H1 (cell line): Measurements from ENCODE around the gene ADH1C. TPM values are rescaled to one million over a fixed set of nuclear protein-coding genes. Genes with fewer than 3 reads are reported as not detected.
A peak's percentile ranks its signal among the peaks of the same experiment; 100 is the strongest.

Experiments
- CTCF ChIA-PET: fragments of 300-600 bp; sonication (Branson Sonifier 250); formaldehyde crosslinking; loops from one replicate; lab custom pipeline; 2021; ENCODE audit not compliant: partially characterized antibody; lab: Charles Lee
- POLR2A ChIA-PET: fragments of 300-600 bp; sonication (Branson Sonifier 250); formaldehyde crosslinking; loops from one replicate; lab custom pipeline; 2021; ENCODE audit warnings: inconsistent platforms; ENCODE audit not compliant: partially characterized antibody; lab: Charles Lee
- DNase-seq, 2 experiments: peaks; one replicate each; pipeline versions ENCODE4 v3.0.0 to v3.0.0-alpha.2; 2010 to 2022; ENCODE audit warnings: low spot score in 2 of 2, low read depth in 1 of 2, mixed read lengths in 1 of 2
- FAIRE-seq: peaks from 2 replicates; lab custom pipeline; 2011; peaks lifted over from hg19 to GRCh38; lab: Jason Lieb, UNC
- H2AFZ ChIP-seq: 2 replicates; pipeline ENCODE4 v1.8.1; 2012; ENCODE audit warnings: low read length, inconsistent platforms
- H2AK5ac ChIP-seq: 2 replicates; pipeline ENCODE4 v1.6.1; 2013; ENCODE audit warnings: low read depth, low read length
- H2BK120ac ChIP-seq: replicated peaks from 2 replicates; pipeline ENCODE3; 2013; ENCODE audit warnings: low read depth, low read length, inconsistent platforms
- H2BK12ac ChIP-seq: 2 replicates; pipeline ENCODE4 v1.6.1; 2013; ENCODE audit warnings: low read depth, low read length
- H2BK15ac ChIP-seq: 2 replicates; pipeline ENCODE4 v1.6.1; 2013; ENCODE audit warnings: low read length
- H2BK20ac ChIP-seq: 2 replicates; pipeline ENCODE4 v1.6.1; 2013; ENCODE audit warnings: low read length
- H2BK5ac ChIP-seq: 2 replicates; pipeline ENCODE4 v1.6.1; 2013; ENCODE audit warnings: low read depth, low read length
- H3K14ac ChIP-seq: 2 replicates; pipeline ENCODE4 v1.6.1; 2013; ENCODE audit warnings: inconsistent platforms; ENCODE audit not compliant: insufficient read length
- H3K18ac ChIP-seq: 2 replicates; pipeline ENCODE4 v1.6.1; 2013; ENCODE audit warnings: low read length; ENCODE audit errors: extremely low read depth
- H3K23ac ChIP-seq: 2 replicates; pipeline ENCODE4 v1.6.1; 2013; ENCODE audit warnings: inconsistent platforms; ENCODE audit not compliant: insufficient read length
- H3K23me2 ChIP-seq: 2 replicates; pipeline ENCODE4 v1.6.1; 2013; ENCODE audit warnings: low read depth, low read length
- H3K27ac ChIP-seq: 2 replicates; pipeline ENCODE4 v1.6.1; 2011; ENCODE audit warnings: low read depth, low read length, inconsistent platforms
- H3K27me3 ChIP-seq, 4 experiments: replicated peaks in 1 of 4; 1 replicate in 1 of 4; 2 replicates in 3 of 4; pipeline versions ENCODE4 v1.6.1 to v1.8.1; 2011 to 2013; ENCODE audit warnings: low read length in 3 of 4, mild to moderate bottlenecking in 3 of 4, inconsistent platforms in 2 of 4, mixed read lengths in 2 of 4, moderate library complexity in 1 of 4; ENCODE audit not compliant: control insufficient read depth in 3 of 4, insufficient read depth in 3 of 4; ENCODE audit errors: extremely low read depth in 1 of 4
- H3K36me3 ChIP-seq, 4 experiments: 2 replicates each; pipeline versions ENCODE4 v1.6.1 to v1.8.1; 2011 to 2013; ENCODE audit warnings: mild to moderate bottlenecking in 4 of 4, low read length in 3 of 4, moderate library complexity in 2 of 4, control low read depth in 1 of 4, inconsistent platforms in 1 of 4; ENCODE audit not compliant: insufficient read depth in 4 of 4, control insufficient read depth in 2 of 4
- H3K4ac ChIP-seq: replicated peaks from 2 replicates; pipeline ENCODE3; 2013; ENCODE audit warnings: low read length, low read depth, mixed read lengths, inconsistent platforms; ENCODE audit not compliant: insufficient read length
- H3K4me1 ChIP-seq, 4 experiments: replicated peaks in 1 of 4; 1 replicate in 1 of 4; 2 replicates in 3 of 4; pipeline versions ENCODE4 v1.6.1 to v1.8.1; 2011 to 2013; ENCODE audit warnings: low read length in 3 of 4, inconsistent platforms in 2 of 4, mixed read lengths in 1 of 4; ENCODE audit not compliant: insufficient read depth in 4 of 4, control insufficient read depth in 3 of 4
- H3K4me2 ChIP-seq, 2 experiments: 2 replicates each; pipeline versions ENCODE4 v1.6.1 to v1.8.1; 2011 to 2013; ENCODE audit warnings: low read depth in 2 of 2, low read length in 2 of 2, control low read depth in 1 of 2, inconsistent platforms in 1 of 2, mild to moderate bottlenecking in 1 of 2; ENCODE audit not compliant: insufficient read depth in 1 of 2
- H3K4me3 ChIP-seq, 4 experiments: fragments of 200-600, 300-600 bp in 1 of 4; sonication (generic), shearing (Covaris generic), sonication (Bioruptor Twin) in 1 of 4; 2 replicates each; pipeline versions ENCODE4 v1.5.1 to v1.8.1; 2011 to 2016; ENCODE audit warnings: low read length in 4 of 4, low read depth in 3 of 4, control low read depth in 2 of 4, inconsistent platforms in 2 of 4, mild to moderate bottlenecking in 2 of 4, mixed read lengths in 1 of 4, moderate library complexity in 1 of 4; ENCODE audit not compliant: insufficient read depth in 2 of 4; ENCODE audit errors: extremely low read depth in 1 of 4
- H3K56ac ChIP-seq: replicated peaks from 2 replicates; pipeline ENCODE3; 2013; ENCODE audit warnings: low read depth, mild to moderate bottlenecking, mixed read lengths, low read length, inconsistent platforms; ENCODE audit not compliant: insufficient read length
- H3K79me1 ChIP-seq: 2 replicates; pipeline ENCODE4 v1.6.1; 2013; ENCODE audit warnings: low read depth, low read length, control low read depth
- H3K79me2 ChIP-seq, 2 experiments: 2 replicates each; pipeline versions ENCODE4 v1.6.1 to v1.8.1; 2012 to 2013; ENCODE audit warnings: low read length in 2 of 2, mild to moderate bottlenecking in 2 of 2, inconsistent platforms in 1 of 2; ENCODE audit not compliant: insufficient read depth in 2 of 2, control insufficient read depth in 1 of 2
- H3K9ac ChIP-seq, 4 experiments: replicated peaks in 1 of 4; 1 replicate in 1 of 4; 2 replicates in 3 of 4; pipeline versions ENCODE4 v1.6.1 to v1.8.1; 2011 to 2013; ENCODE audit warnings: low read depth in 3 of 4, low read length in 3 of 4, control low read depth in 2 of 4, mild to moderate bottlenecking in 2 of 4, moderate library complexity in 2 of 4, inconsistent platforms in 1 of 4; ENCODE audit errors: extremely low read depth in 1 of 4
- H3K9me3 ChIP-seq, 2 experiments: 2 replicates each; pipeline versions ENCODE4 v1.6.1 to v1.8.1; 2012 to 2013; ENCODE audit warnings: mild to moderate bottlenecking in 2 of 2, moderate library complexity in 2 of 2, control low read depth in 1 of 2, inconsistent platforms in 1 of 2, low read depth in 1 of 2, low read length in 1 of 2, mixed read lengths in 1 of 2; ENCODE audit not compliant: insufficient read depth in 2 of 2
- H4K20me1 ChIP-seq, 2 experiments: replicated peaks in 1 of 2; 2 replicates each; pipeline versions ENCODE3 to v1.8.1; 2011 to 2013; ENCODE audit warnings: inconsistent platforms in 2 of 2, low read length in 2 of 2, mild to moderate bottlenecking in 1 of 2; ENCODE audit not compliant: insufficient read depth in 2 of 2, control insufficient read depth in 1 of 2
- H4K5ac ChIP-seq: 2 replicates; pipeline ENCODE4 v1.6.1; 2013; ENCODE audit warnings: low read length, low read depth, mixed read lengths, inconsistent platforms; ENCODE audit not compliant: insufficient read length
- H4K8ac ChIP-seq: 2 replicates; pipeline ENCODE4 v1.8.0; 2013; ENCODE audit warnings: mild to moderate bottlenecking, moderate library complexity, low read length, inconsistent platforms; ENCODE audit not compliant: insufficient read depth; ENCODE audit errors: extremely low read depth
- H4K91ac ChIP-seq: replicated peaks from 2 replicates; pipeline ENCODE3; 2013; ENCODE audit warnings: low read length, mixed read lengths, inconsistent platforms; ENCODE audit not compliant: insufficient read length
- BACH1 ChIP-seq: IDR thresholded peaks from 2 replicates; pipeline ENCODE4 v1.6.1; 2012; ENCODE audit warnings: low read length, improper control_type of control experiment
- MAFK ChIP-seq: IDR thresholded peaks from 2 replicates; pipeline ENCODE4 v1.6.1; 2012; ENCODE audit warnings: low read depth, mild to moderate bottlenecking, improper control_type of control experiment, low read length
- SP1 ChIP-seq: IDR thresholded peaks from 2 replicates; pipeline ENCODE4 v1.6.1; 2011; ENCODE audit warnings: low read depth, low read length
- SRF ChIP-seq: IDR thresholded peaks from 2 replicates; pipeline ENCODE4 v1.6.1; 2011; ENCODE audit warnings: mild to moderate bottlenecking, low read depth, low read length, moderate library complexity
- WGBS, 2 experiments: shearing (Covaris generic) in 1 of 2; methylation state at CpG; one replicate each; pipeline versions ENCODE4 v1.1.6 to v1.1.7; 2013 to 2015; ENCODE audit warnings: low lambda C conversion rate in 2 of 2, mixed read lengths in 2 of 2, inconsistent platforms in 1 of 2, low coverage in 1 of 2, missing lambda C conversion rate in 1 of 2; ENCODE audit not compliant: insufficient replicate concordance in 2 of 2, insufficient coverage in 1 of 2, insufficient read length in 1 of 2; ENCODE audit errors: extremely low coverage in 1 of 2, missing lambda C conversion rate in 1 of 2; 5-methylcytosine and 5-hydroxymethylcytosine counted together
- polyA plus RNA-seq, 7 experiments: library from polyadenylated mRNA; depleted of rRNA in 3 of 7; stranded (reverse) in 5 of 7; unstranded in 2 of 7; fragments of >200 nt in 5 of 7; fragments of 200-250 nt in 2 of 7; gene quantifications; 1 replicate in 5 of 7; 2 replicates in 1 of 7; 4 replicates in 1 of 7; pipeline versions ENCODE4 v1.2.1 to v1.2.3, GENCODE V29; 2011 to 2013; ENCODE audit warnings: missing spikeins in 2 of 7, mixed read lengths in 2 of 7
- total RNA-seq: library from RNA; stranded (reverse); fragmentation: NEBNext Ultra II Directional; extraction: Animal tissue kit (Norgen Biotek cat#: 25700); gene quantifications from 2 replicates; pipeline ENCODE4 v1.2.1, GENCODE V29; 2021

The ADH1C gene
- total and polyA plus RNA-seq, 2 of the 8 experiments (the other 6 are each of a cell fraction or from before 2014, with no cell fraction given), result not detected

DNA sequence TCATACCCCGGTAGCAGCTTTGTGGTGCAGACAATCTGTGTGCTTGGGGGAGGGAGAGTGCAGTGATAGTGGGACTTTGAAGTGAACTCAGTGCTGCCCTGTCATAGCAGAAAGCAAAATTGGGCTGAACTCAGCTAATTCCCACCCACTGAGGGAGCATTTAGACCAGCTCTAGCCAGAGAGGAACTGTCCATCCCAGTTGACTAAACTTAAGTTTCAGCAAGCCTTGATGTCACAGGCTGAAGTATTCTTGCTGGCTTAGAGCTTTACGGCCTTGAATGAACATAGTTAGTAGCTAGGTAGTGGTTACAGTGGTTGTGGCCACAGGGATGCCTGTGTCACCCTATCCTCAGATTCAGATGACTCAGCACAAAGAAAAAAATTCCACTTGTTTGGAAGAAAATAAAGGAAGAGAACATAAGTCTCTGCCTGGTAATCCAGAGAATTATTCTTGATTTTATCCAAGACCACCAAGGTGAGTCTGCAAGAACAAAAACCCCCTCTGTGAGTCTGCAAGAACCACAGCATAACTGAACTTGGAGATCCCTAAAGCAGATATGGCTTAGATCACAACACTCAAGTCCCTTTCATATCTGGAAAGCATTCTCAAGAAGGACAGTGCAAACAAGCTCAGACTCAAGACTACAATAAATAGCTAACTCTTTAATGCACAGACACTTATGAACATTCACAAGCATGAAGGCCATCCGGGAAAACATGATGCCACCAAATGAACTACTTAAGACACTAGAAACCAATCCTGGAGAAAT is 43.2 kb upstream of the ADH1C start:
- H2BK120ac ChIP-seq, result no peak overlapping the region
- peak overlapping the region; percentile 43 for H2AFZ ChIP-seq
- H3K27me3 ChIP-seq, result no peaks in the 10 kb centered on the region
- H3K14ac ChIP-seq, result no peak overlapping the region
- H3K79me1 ChIP-seq, result no peaks in the 10 kb centered on the region
- no peak overlapping the region for H3K23ac ChIP-seq
- H4K91ac ChIP-seq, result no peak overlapping the region
- no peaks in the 10 kb centered on the region for H4K20me1 ChIP-seq
- no peak overlapping the region for H3K9ac ChIP-seq
- no peak overlapping the region for H3K4me2 ChIP-seq
- no peaks in the 10 kb centered on the region for H3K9me3 ChIP-seq
- no peaks in the 10 kb centered on the region for H3K36me3 ChIP-seq
- no peak overlapping the region for H2BK20ac ChIP-seq
- H2BK15ac ChIP-seq, result no peak overlapping the region
- H3K4me1 ChIP-seq, result no peaks in the 10 kb centered on the region; a peak in 1 of 7 replicates
- no peak overlapping the region for H2AK5ac ChIP-seq
- H3K18ac ChIP-seq, result no peak overlapping the region
- no peaks in the 10 kb centered on the region for H3K23me2 ChIP-seq
- no peak overlapping the region for H2BK5ac ChIP-seq
- no peak overlapping the region for H3K27ac ChIP-seq
- ChIA-PET CTCF (interaction anchor here (1.1 to 1.8 kb wide), 5 partner anchors 9 to 17 kb away, joined by 3 to 5 read pairs (median 3); no protein-coding TSS in a partner anchor), POLR2A (no interaction called here)
- 93% methylated on average over 3 of the region's 3 CpGs; no CpG with 5 or more reads in 1 of the 2 experiments for WGBS, 2 experiments
- no peak overlapping the region for H2BK12ac ChIP-seq
- H4K8ac ChIP-seq, result no peak overlapping the region
- H3K79me2 ChIP-seq, result no peaks in the 10 kb centered on the region
- H4K5ac ChIP-seq, result no peak overlapping the region
- no peak for TF ChIP-seq SRF
- TF ChIP-seq BACH1, result peak; percentile 61; the same call in 1 of the 2 replicates
- peak; percentile 39; the same call in 1 of the 2 replicates for TF ChIP-seq MAFK
- no peak for TF ChIP-seq SP1
- FAIRE-seq (no peak), DNase-seq (no peak)
- no peak overlapping the region for H3K56ac ChIP-seq
- no peak overlapping the region for H3K4ac ChIP-seq
- no peak overlapping the region for H3K4me3 ChIP-seq
